Panc1 (cell line): ENCODE data around the gene BTBD8. TPM values are rescaled to one million over a fixed set of nuclear protein-coding genes. Genes with fewer than 3 reads are reported as not detected.

Experiments used
- ATAC-seq: fragments of 200-7000 bp; cut with Tn5 transposase; 2 replicates; pipeline ENCODE4 v1.9.1; 2020; ENCODE audit warnings: mild to moderate bottlenecking, moderate library complexity
- BruUV-seq: library from RNA; stranded (reverse); fragments of 400-500 nt; replicated peaks from 2 replicates; lab custom pipeline; 2021; lab: Mats Ljungman, UMichigan
- CTCF ChIA-PET: fragments of 300-600 bp; sonication (Branson Sonifier 250); formaldehyde crosslinking; loops from one replicate; lab custom pipeline; 2022; ENCODE audit warnings: antibody characterized with exemption; lab: Charles Lee
- POLR2A ChIA-PET: fragments of 300-600 bp; sonication (Branson Sonifier 250); formaldehyde crosslinking; loops from one replicate; lab custom pipeline; 2022; ENCODE audit warnings: antibody characterized with exemption; lab: Charles Lee
- DNase-seq: peaks from one replicate; pipeline ENCODE4 v3.0.0-alpha.2; 2010; ENCODE audit warnings: low read depth, low spot score
- H3K27ac ChIP-seq: 2 replicates; pipeline ENCODE4 v1.5.1; 2011; ENCODE audit warnings: mild to moderate bottlenecking, low read length, inconsistent platforms
- H3K27me3 ChIP-seq: fragments of 200-500 bp; sonication (Bioruptor generic); 2 replicates; pipeline ENCODE4 v1.6.0; 2014; ENCODE audit warnings: low read length, inconsistent platforms; ENCODE audit not compliant: control insufficient read depth, insufficient read depth
- H3K36me3 ChIP-seq: fragments of 200-500 bp; sonication (Bioruptor generic); 2 replicates; pipeline ENCODE4 v1.5.1; 2014; ENCODE audit warnings: inconsistent platforms, mild to moderate bottlenecking, low read length, moderate library complexity; ENCODE audit not compliant: control insufficient read depth, insufficient read depth
- H3K4me1 ChIP-seq: 2 replicates; pipeline ENCODE4 v1.5.1; 2011; ENCODE audit warnings: inconsistent platforms, mild to moderate bottlenecking, low read length, moderate library complexity; ENCODE audit not compliant: control insufficient read depth, insufficient read depth
- H3K4me3 ChIP-seq, 2 experiments: 2 replicates each; pipeline ENCODE4 v1.5.1; 2011 to 2012; ENCODE audit warnings: low read depth in 2 of 2, low read length in 2 of 2, mild to moderate bottlenecking in 2 of 2, inconsistent platforms in 1 of 2, moderate library complexity in 1 of 2
- H3K9me3 ChIP-seq: fragments of 200-500 bp; sonication (Bioruptor generic); 2 replicates; pipeline ENCODE4 v1.5.1; 2014; ENCODE audit warnings: low read depth, mild to moderate bottlenecking, inconsistent platforms, low read length, moderate library complexity; ENCODE audit not compliant: control insufficient read depth, insufficient read depth
- POLR2AphosphoS5 ChIP-seq: IDR thresholded peaks from 2 replicates; pipeline ENCODE4 v1.6.1; 2012; ENCODE audit warnings: mild to moderate bottlenecking, low read depth, low read length, moderate library complexity
- SIN3A ChIP-seq: IDR thresholded peaks from 2 replicates; pipeline ENCODE4 v1.6.1; 2012; ENCODE audit warnings: low read depth, mild to moderate bottlenecking, low read length, moderate library complexity, borderline replicate concordance; ENCODE audit not compliant: insufficient read depth
- TCF7L2 ChIP-seq: IDR thresholded peaks from 2 replicates; pipeline ENCODE4 v1.6.1; 2011; ENCODE audit warnings: mild to moderate bottlenecking, low read depth, low read length, inconsistent platforms
- in situ Hi-C: cut with HindIII; loops from 2 replicates; pipeline ENCODE4 v1.10.0; 2016; ENCODE audit warnings: low sequenced_read_pairs, low pct_unique_long_range_greater_than_20kb
- intact Hi-C: fragments of 100-400 bp; cut with micrococcal nuclease; formaldehyde crosslinking; loops from one replicate; pipeline ENCODE4 v1.10.0; 2022; ENCODE audit not compliant: unreplicated experiment
- total RNA-seq: library from RNA; stranded (reverse); gene quantifications from one replicate; pipeline ENCODE4 v1.2.1, GENCODE V29; 2021; ENCODE audit not compliant: unreplicated experiment
- TF ChIP-seq, protein P1 (sequence below): fragments of 450-650 bp; IDR thresholded peaks from 2 replicates; pipeline ENCODE4 v1.5.1; 2017; ENCODE audit warnings: mild to moderate bottlenecking
- TF ChIP-seq, protein P2 (sequence below), 2 experiments: IDR thresholded peaks; 2 replicates each; pipeline ENCODE4 v1.6.1; 2011 to 2012; ENCODE audit warnings: low read depth in 2 of 2, control low read depth in 1 of 2, low read length in 1 of 2, mild to moderate bottlenecking in 1 of 2, moderate library complexity in 1 of 2; ENCODE audit not compliant: insufficient read depth in 1 of 2

The BTBD8 gene
- total RNA-seq, 1 experiment from 2014 or later = 0.69 TPM

DNA sequence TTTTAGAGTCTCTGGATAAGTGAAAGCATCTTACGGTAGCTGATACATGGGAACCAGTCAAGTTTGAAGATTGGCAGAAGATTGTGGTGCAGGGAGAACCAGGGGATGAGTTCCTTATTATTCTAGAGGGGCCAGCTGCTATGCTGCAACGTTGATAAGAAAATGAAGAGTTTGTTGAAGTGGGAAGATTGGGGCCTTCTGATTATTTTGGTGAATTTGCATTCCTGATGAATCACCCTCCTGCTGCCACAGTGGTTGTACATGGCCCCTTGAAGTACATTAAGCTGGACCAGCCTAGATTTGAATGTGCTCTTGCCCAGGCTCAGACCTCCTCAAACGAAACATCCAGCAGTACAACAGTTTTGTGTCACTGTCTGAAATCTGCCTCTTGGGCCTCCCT, 45.9 kb downstream of the BTBD8 start:
- H3K36me3 ChIP-seq = no peaks in the 10 kb centered on the region
- BruUV-seq = no TSS peak
- H3K27me3 ChIP-seq = no peaks in the 10 kb centered on the region
- no peak for DNase-seq
- no peak overlapping the region for H3K27ac ChIP-seq
- no peak for ATAC-seq
- H3K4me1 ChIP-seq = no peaks in the 10 kb centered on the region
- H3K4me3 ChIP-seq = no peak overlapping the region
- H3K9me3 ChIP-seq = no peaks in the 10 kb centered on the region
- intact Hi-C loops = no loop called here
- in situ Hi-C loops = no loop called here
- ChIA-PET CTCF (interaction anchor here (0.6 kb wide), 1 partner anchor 176 kb away, joined by 6 read pairs; no protein-coding TSS in a partner anchor), POLR2A (no interaction called here)
- TF ChIP-seq, protein P1, sequence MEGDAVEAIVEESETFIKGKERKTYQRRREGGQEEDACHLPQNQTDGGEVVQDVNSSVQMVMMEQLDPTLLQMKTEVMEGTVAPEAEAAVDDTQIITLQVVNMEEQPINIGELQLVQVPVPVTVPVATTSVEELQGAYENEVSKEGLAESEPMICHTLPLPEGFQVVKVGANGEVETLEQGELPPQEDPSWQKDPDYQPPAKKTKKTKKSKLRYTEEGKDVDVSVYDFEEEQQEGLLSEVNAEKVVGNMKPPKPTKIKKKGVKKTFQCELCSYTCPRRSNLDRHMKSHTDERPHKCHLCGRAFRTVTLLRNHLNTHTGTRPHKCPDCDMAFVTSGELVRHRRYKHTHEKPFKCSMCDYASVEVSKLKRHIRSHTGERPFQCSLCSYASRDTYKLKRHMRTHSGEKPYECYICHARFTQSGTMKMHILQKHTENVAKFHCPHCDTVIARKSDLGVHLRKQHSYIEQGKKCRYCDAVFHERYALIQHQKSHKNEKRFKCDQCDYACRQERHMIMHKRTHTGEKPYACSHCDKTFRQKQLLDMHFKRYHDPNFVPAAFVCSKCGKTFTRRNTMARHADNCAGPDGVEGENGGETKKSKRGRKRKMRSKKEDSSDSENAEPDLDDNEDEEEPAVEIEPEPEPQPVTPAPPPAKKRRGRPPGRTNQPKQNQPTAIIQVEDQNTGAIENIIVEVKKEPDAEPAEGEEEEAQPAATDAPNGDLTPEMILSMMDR = no peak
- TF ChIP-seq TCF7L2 = no peak

DNA sequence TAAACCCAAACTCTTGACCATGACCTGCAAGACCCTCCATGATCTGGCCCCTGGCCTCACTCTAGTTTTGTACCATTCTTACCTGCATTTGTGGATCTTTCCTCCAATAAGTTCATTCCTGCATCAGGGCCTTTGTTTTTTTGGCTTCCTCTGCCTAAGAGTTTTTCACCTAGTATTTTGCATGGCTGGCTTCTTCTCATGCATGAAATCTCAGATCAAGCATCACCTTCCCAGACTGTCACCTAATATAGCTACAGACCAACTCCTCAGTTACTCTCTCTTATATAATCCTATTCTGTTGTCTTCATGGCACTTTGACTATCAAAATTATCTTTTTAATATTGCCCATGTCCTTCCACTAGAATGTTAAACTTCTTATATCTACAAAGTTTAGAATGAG, 54.2 kb downstream of the BTBD8 start:
- TF ChIP-seq TCF7L2 = no peak
- TF ChIP-seq POLR2AphosphoS5 = no peak
- no peak for TF ChIP-seq SIN3A
- TF ChIP-seq, protein P2, sequence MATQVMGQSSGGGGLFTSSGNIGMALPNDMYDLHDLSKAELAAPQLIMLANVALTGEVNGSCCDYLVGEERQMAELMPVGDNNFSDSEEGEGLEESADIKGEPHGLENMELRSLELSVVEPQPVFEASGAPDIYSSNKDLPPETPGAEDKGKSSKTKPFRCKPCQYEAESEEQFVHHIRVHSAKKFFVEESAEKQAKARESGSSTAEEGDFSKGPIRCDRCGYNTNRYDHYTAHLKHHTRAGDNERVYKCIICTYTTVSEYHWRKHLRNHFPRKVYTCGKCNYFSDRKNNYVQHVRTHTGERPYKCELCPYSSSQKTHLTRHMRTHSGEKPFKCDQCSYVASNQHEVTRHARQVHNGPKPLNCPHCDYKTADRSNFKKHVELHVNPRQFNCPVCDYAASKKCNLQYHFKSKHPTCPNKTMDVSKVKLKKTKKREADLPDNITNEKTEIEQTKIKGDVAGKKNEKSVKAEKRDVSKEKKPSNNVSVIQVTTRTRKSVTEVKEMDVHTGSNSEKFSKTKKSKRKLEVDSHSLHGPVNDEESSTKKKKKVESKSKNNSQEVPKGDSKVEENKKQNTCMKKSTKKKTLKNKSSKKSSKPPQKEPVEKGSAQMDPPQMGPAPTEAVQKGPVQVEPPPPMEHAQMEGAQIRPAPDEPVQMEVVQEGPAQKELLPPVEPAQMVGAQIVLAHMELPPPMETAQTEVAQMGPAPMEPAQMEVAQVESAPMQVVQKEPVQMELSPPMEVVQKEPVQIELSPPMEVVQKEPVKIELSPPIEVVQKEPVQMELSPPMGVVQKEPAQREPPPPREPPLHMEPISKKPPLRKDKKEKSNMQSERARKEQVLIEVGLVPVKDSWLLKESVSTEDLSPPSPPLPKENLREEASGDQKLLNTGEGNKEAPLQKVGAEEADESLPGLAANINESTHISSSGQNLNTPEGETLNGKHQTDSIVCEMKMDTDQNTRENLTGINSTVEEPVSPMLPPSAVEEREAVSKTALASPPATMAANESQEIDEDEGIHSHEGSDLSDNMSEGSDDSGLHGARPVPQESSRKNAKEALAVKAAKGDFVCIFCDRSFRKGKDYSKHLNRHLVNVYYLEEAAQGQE (IDR thresholded peaks at IDR 0.05; ENCODE audit: insufficient read depth in 1 of 2, low read depth in 2 of 2, low read length in 1 of 2) = no peak
- TF ChIP-seq, protein P1 = no peak
- no peaks in the 10 kb centered on the region for H3K36me3 ChIP-seq
- no peaks in the 10 kb centered on the region for H3K9me3 ChIP-seq
- CTCF ChIA-PET = no interaction called here
- H3K4me3 ChIP-seq = no peak overlapping the region
- no TSS peak for BruUV-seq
- no peaks in the 10 kb centered on the region for H3K4me1 ChIP-seq
- H3K27ac ChIP-seq = no peak overlapping the region
- H3K27me3 ChIP-seq = no peaks in the 10 kb centered on the region
- POLR2A ChIA-PET = no interaction called here
- ATAC-seq = no peak
- intact Hi-C loops (no loop called here), in situ Hi-C loops (no loop called here)
- DNase-seq = no peak
